Cerebellar cortex (tissue), 1 donor: ENCODE results near the gene FAM120B.

Experiments
- DNase-seq: peaks from one replicate; pipeline ENCODE4 v3.0.0-alpha.2; 2015; ENCODE audit warnings: low spot score

FAM120B gene

DNA sequence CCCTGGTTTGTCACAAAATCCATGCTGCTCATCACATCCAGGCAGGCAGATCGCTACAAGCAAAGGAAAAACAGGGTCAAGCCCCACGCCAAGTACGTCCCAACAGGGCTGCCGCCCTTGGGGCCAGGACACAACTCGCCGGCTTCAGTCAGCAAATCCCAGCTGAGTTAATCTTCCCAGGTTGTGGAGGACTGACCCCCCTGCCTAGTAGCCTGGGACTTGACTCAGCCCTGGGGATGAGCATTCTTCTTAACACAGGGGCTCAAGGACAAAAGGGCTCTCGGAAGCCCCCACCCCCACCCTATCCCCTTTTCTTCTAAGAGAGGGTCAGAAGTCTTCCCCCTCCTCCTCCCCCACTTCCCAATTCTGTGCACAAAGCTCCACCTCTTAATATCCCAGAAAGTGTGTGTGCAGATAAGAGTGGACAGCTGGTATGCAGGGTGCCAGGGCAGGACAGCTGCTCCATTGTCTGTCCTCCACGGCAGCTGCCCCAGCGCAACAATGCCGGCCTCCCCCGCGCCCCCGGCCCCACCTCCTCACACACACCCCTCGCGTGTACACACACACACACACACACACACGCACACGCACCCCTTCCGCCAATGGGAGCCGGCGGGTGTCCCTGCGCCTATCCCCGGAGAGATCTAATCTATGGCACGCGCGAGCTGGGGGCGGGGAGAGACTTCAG lies 20.2 kb upstream of the FAM120B start:
- no peak for DNase-seq

DNA sequence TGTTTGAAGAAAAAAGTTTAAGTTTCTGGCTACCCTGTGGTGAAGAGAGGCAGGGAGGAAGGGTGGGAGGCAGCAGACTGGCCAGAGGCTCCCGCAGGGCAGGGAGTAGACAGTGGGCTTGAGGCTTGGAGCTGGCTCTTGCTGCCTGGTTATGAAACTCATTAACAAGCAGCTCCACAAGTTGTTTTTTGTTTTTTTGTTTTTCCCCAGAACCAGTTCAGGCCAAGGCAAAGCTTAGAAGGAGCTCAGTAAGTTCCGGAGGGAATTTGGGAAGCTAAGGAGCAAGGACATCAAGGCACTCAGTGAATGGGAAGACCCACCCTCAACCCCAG lies 19.7 kb upstream of the FAM120B start:
- DNase-seq, result no peak

DNA sequence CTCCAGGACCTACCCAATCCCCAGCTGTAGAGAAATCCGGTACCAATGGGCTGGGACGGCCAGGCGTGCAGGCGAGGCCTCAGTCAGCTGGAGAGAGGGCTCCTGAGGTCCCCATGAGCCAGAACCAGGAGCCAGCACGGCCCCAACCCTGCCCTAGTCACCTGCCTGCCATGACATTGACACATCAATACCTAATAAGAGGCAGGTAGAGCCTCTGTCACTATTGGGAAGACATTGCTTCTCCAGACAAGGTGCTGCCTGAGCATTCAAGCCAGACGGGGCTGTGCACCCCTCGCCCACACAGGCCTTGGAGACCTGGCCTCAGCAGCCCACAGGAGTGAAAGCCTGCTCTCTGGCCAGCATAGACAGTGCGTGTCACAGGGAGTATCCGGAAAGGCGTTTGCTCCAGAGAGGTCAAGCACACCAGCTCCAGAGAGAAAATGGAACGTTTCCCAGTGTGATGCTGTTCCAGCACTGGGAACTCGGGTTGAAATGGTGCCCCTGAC lies 19.1 kb upstream of the FAM120B start:
- no peak for DNase-seq

DNA sequence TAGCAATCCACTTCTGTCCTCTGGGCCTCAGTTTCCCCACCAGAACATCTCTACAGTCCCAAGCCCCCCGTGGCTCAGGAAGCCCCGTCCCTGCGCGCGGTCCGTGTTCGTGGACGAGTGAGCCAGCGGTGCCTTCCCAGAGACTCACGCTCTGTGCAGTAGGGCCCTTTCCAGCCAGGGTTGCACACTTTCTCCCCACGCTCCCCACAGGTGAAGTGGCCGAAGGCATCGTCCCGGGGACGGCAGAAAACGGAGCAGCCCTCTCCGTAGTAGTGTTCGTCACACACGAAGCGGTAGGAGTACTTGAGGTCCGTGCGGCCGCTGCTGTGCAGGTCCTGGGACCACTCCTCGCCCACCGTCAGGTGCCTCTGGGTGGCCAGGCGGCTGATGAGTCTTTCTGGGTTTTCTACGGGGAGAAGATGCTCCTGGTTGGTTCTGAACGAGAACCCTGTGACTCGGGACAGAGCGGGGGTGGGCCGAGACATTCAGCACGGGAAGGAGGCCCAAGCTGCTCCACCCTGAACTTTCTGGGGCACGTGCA lies 18.4 kb upstream of the FAM120B start:
- DNase-seq, result no peak

DNA sequence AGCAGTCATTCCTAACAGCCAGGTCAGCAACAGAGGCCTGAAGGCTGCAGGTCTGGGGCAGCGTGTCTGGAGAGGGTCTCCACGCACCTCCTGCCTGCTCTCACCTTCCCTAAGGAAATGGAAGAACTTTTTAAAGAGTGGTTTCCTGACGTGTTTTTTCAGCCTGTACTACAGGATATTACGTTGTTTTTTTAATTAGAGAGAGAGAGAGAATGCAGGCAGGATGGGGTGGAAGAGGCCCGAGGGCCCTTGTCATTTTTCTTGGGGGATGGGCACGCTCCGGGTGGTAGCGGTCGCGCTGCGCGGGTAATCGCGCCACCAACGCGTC lies 17.7 kb upstream of the FAM120B start:
- DNase-seq, result no peak

DNA sequence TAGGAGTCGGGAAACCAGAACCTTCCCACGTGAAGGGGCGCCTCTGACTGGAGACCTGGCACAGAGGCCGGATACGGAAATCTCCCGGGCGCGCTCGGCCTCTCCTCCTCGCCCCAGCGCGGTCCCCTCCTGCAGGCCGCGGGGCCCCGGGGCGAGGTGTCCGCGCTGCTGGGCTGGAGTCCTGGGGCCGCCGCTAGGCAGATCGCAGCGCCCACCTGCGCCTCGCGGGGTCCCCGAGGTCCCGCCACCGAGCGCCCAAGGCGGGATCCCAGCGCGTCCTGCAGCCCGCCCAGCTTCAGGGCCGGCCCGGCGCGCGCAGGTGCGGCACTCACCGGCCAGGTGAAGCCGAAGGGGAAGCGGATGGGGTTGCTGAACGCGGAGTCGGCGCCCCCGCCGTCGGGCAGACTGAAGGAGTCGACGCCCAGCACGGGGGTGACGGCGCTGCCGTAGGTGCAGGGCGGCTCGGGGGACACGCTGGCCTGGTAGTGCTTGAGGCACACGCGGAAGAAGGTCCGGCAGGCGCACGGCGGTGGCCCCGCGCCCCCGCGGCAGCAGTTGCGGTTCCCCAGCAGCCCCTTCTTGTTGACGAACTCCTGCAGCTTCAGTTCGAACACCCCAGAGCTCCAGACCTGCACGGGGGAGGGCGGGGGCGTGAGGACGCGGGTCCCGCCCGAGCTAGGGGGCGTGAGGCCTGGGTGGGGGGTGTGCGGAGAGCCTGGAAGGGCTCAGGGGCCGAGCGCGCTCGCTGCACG lies 17.2 kb upstream of the FAM120B start:
- DNase-seq, result no peak

DNA sequence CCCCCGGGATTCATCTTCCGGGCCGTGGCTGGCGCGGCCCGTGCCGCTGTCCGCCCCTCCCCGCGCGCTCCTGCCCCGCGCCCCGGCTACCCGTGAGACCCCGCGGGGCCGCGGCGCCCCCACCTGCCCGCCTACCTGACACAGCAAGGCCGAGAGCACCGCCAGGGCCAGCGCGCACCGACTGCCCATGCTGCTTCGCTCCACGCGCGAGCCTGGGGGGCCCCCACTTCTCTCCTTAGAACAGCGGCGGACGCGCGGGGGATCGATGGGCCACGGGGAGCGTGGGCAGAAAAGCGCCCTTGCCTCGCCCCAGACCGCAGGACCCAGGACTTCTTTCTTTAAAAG lies 16.6 kb upstream of the FAM120B start:
- DNase-seq, result no peak

DNA sequence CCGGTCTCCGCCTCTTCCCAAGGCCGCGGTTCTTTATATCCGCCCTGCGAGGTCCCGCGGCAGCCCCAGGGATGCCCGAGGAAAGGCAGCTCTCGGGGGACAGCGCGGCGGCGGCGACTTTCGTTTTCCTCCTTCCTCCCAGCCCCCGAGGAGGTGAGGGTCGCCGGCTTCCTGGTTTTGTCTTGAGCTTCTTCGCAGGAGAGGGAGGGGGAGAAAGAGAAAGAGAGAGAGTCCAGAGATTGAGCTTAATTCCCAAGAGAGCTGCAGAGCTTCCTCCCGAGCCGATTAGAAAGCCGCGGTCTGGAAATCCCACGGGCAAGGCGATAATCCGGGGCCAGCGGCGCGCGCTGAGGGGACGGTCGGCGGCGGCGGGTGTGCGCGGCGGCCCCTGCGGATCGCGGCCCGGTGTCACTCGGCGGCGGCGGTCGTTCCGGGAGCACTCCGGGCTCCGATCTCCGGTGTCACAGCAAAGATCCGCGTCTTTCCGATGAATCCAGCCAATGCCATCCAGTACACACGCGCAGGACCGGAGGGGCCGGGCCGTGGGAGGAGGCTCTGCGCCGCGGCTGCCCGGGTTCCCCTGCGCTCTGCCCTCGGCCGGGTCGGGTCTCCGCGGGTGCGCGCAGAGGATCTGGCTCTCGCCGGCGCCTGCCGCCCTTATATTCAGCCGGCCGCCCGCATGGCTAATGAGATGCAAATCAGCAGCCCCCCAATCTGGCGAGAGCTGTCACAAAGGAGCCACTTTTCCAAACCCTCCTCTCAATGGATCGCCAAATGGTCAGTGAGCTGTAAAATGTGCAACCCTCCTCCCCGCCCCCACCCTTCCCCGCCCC lies 16.0 kb upstream of the FAM120B start, which contains the start of gene DLL1:
Gene DLL1, minus strand, starts transcription at position 783 of the 833 bp plus-strand sequence. CDS start 939 bp downstream, outside the sequence.
- peak; percentile 21 for DNase-seq

DNA sequence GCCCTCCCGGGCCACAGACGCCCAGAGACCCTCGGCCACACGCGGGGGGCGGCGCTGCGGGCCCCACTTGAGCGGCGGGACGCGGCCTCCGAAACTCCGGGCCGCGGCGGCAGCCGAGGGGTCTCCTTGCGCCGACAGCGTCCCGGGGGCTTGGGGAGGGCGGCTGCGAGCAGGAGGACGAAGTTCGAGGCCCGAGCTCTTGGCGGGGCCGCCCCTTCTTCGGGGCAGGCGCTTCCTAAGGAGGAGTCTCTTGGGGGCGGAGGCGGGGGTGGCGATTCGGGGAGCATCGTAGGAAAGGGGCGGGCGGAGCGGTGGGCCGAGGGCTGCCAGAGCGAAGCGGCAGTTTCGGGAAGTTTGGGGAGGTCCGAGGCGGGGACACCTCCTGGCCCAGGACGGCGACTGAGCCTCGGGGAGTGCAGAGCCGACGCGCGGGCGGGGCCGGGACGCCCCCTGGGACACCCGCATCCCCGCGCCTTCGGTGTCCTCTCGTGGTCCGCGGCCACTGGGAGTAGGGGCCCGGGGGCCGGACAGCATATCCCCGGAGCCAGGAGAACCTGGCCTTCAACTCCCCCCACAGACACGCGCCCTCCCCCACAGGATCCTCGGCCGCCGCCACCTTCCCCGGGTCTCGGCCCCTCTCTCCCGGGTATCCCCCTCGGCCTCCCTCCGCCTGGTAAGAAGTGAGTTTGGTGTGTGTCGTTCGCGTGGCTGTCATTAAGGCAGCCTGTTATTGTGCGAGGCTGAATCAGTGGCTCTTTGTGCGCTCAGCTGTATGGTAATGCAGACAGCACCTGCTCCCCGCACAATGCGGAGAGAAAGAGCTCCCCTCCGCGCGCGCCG lies 15.1 kb upstream of the FAM120B start:
- DNase-seq, result peak; percentile 55

DNA sequence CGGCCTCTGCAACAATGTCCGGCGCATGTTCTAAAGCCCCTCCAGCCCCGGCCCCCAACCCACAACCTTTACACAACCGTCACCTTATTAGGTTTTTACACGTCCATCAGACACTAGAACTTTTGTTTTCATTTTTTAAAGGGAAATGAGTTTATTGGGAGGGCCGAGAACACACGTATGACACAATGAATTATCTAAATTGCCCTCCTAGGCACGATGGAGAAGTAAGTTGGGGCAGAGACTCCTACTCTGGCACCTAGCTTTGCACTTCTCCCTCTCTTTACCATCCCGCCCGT lies 14.5 kb upstream of the FAM120B start:
- no peak for DNase-seq

DNA sequence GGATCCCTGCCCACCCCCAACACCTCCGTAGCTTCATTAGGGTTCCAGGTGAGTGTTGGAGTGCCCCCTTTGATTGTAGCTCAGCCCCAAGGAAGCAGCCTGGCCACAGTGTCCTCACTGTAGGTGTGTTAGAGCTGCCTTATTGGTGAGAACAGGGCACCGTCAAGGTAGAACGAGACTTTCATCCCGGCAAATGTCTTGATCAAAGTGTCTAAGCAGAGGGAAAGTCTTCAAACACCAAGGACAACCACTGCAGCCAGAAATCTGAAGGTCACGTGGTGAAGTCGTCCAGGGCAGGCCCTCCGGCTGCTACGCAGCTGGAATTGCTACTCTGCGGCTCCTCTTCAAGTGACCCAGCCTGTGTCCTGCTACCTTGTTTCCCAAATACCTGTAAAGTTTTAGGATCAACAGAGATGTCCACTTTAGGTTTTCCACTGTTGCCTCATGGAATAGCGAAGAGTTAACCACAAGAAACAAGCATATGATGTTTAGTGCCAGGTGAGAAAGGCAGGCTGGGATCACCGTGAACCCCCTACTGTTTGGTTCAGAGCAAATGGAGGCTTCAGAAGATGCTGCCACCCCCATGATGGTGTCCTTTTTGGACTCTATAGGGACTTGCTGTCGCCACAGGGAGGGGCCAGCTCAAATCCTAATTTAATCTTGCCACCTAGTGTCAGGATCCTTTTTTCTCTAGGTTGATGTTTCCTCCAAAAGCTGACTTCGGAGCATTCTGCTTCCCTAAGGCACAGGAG lies 14.0 kb upstream of the FAM120B start:
- peak; percentile 56 for DNase-seq

DNA sequence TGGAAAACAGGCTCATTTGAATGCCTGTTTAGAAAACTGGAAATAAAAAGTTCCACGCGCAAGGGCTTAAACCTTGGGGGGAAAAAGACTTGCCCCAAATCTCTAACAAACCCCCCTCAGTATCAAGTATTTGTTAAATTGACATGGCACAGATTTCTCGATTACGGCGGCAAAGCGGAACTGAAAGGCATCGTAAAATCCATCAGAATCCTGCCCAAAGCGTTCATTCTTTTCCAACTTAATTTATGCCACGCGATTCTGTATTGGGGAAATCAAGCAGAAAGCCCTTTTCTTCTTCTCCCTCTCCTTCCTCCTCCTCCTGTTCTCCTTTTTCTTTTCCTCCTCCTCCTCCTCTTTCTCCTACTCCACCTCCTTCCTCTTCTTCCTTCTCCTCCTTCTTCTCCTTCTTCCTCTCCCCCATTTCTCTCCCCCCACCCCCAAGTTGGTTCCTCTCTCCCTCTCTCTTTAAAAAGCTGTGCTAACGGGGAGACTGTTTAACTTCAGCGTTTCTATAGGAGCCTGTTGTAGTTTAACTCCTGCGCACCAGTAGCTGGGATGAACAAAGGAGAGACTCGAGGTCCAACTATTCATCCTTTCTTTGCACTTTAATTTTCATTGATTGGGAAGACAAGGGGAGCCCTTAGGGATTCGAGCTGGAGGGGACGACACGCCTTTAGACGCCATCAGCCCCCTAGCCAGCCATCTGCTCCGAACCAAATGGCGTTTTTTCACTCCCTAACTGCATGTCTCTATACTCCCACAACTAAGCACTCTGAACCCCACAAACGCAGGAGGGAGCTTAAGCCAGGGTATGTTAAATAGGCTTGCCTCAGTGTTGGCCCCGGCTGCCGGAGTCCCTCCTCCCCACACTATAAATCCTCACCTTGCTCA lies 13.0 kb upstream of the FAM120B start:
- DNase-seq, result no peak

DNA sequence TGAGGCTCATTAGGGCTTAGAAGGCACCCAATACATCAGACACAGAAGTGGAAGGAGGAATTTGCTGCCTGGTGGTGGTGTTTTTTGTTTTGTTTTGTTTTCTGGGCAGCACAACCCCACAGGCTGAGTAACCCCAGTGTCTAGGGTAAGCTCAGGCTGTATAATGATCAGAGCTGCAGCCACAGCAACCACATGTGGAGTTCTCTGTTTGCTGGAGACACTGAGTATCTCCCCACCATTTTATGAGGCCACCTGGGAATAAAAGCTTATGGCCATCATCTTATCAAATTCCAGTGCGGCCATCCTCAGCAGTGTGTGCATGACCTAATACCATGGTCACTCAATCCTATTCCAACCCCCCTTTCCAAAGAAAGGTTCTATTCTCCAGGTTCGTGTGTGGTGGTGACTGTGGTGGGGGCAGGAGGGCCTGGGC lies 12.2 kb upstream of the FAM120B start:
- no peak for DNase-seq

DNA sequence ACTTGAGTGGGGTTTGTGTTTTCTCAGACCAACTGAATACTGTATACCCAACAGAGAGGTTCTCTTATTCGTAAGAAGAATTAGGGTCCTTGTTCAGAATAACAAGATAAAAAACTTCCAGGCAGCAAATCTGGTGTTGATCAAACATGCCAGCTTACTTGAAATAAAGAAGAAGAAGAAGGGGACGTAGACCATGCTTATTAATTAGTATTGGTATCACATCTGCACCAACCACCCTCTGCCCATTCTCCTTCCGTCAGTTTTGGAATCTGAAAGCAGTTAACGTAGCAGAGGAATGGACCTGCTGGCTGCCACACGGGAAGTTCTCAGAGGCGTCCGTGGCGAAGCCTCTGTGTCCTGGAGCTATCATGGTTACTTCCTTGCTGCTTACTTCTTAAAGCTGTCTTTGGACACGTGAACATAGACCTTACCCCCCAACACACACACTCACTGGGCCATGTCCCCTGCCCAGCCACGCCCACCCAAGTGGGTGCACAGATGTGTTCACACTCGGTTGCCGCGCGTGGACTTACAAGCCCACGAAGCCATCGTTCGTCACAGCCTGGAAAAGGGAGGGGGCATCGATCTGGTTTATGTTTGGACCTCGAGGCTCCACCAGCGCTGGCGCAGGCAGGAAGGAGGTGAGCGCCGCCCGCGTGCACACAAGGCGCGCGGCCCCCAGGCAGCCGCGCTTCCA lies 11.6 kb upstream of the FAM120B start:
- DNase-seq, result no peak

DNA sequence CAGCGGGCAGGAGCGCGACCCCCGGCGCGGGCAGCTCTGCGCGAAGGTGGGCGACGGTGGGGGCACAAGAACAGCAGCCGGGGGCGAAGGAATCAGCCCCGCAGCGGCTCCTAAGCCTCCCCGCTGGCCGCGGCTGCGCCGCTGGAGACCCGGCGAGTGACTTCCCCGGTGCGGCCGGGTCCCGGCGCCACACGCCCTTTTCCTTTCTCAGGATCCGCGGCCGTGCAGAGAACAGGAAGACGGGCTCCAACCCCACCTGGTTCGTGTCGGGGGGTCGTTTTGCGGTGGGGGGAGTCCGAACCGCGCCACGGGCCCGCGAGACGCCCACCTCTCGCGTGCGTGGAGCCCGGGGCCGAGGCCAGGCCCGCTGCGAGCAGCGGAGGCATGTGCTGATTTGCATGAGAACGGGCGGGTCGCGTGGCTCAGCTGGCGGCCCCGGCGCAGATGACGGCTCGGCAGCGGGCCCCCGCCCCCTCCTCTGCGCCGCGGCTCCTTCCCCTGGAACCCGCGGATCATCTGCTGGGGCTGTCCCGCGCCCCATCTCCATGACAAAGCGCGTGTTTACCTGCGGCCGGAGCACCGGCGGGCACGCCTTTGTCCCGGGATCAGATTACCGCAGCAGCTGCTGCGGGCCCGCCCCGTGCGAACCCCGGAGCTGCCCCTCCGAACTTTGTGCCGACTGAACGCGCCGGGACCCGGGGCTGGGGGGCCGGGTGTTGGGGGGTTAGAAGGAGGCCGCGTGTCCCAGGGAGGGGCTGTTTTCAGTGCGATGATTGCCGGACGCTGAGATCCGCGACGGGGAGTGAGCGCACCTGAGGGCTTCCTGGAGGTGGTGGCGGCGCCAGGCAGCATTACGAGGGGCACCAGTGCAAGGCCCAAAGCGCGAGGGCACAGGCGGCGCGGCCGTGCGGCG lies 10.8 kb upstream of the FAM120B start:
- no peak for DNase-seq

DNA sequence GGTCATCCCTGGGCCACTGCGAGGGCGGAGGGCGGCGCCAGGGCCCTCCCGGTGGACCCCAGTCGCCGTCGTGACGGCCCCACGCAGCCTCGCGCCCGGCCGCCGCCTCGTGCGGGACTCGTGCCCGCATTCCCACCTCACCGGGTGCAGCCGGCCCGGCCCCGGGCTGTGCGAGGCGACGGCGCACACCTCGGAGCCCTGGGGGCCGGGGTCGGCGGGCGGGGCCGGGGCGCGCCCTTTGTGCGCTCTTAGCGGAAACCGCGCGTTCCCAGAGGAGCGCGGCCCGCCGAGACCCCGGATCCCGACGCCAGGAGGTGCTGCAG lies 10.2 kb upstream of the FAM120B start:
- no peak for DNase-seq

DNA sequence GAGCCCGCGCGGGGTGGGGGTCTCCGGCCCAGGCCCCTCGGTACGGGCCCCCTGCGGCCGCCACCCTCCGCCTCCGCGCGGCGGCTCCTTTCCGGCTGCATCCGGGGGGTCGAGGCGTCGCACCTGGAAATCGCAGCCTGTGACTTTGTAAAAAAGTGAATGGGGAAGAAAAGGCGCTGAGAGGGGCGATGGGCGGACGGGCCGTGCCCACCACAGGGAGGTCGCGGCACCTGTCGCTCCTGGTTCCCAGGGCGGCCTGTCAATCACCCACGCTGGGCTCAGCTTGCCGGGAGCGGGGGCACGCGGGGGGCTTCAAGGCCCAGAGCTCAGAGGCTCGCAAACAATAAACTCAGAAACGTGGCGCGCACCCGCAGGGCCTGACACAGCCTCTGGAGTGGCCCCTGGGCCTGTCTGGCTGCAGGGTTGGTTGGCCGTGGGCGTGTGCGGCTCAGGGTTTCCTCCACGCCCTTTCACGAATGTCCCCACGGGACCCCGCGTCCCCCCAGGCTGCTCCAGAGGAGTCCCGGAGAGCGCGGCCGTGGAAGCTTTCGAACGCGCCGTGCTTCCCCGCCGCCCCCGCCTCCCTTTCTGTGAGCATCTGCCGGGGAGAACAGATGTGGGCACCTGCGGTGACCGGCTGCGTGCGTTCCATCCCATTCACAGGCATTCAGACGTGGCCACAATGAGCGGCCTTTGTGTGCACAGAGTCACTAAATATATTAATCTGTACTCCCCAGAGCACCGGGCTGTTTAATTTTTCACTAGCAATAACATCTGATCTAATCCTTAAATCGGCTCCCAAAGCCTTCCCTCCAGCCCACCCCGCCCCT lies 9.6 kb upstream of the FAM120B start:
- no peak for DNase-seq
